CD4-positive, alpha-beta T cell treated with Interferon alpha-2 for 1 hour (primary cell): ENCODE results near the gene MASP1.

Experiments used
- DNase-seq, 2 donors: peaks; one replicate each; pipeline ENCODE4 v3.0.0-alpha.2; 2020 to 2022

MASP1 gene

DNA sequence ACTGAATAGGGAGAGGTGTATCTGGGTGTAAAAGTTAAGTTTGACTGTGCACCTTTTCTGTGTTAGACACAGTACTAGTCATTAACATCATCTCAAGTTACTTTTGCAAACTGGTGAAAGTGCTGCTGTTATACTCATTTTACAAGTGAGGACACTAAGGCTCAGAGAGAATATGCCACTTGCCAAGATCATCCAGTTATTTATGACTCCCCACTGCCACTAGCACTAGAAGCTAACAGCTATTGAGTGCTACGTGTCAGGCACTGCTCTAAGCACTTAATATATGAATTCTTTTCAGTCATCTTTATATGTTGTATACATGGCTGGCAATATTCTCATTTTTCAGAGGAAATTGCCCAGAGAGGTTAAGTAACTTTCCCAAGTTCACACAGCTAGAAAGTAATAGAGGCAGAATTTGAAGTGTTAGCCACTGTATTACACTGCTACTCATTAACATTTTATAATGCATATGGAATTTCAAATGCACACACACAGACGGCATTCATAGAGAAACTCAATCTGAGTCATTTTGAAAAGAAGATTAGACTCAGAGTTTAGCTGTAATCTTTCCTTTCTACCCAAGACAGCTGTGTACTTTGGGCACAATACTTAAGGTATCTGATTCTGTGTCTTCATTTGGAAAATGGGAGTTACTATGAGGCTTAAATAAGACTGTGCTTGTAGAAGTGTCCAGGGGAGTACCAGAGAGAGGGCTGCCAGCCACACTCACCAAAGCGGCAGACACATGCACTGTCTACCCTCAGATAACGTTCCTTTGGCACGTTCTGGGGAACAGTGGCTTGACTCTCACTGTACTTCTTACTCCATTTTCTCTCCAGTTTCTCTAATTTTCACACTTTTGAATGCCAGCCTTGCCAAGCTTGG, 1.3 kb upstream of the MASP1 start:
- no peak for DNase-seq

DNA sequence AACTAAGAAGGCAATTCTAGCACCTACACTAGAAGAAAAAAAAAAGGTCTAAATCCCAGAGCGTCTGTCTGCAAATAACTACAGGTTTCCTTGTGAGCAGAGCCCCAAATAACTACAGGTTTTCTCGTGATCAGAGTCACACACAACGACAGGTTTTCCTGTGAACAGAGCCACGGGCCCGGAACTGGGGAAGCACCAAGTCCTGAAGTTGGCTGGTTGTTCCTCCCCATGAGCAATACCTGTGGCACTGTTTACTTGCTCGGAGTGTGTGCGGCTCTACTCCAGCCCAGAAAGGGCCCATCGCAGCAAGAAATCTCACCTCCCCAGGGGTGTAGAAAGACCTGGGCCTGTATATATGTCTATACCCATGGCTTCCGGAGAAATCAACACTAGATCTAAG, 644 bp upstream of the MASP1 start:
- DNase-seq = no peak

DNA sequence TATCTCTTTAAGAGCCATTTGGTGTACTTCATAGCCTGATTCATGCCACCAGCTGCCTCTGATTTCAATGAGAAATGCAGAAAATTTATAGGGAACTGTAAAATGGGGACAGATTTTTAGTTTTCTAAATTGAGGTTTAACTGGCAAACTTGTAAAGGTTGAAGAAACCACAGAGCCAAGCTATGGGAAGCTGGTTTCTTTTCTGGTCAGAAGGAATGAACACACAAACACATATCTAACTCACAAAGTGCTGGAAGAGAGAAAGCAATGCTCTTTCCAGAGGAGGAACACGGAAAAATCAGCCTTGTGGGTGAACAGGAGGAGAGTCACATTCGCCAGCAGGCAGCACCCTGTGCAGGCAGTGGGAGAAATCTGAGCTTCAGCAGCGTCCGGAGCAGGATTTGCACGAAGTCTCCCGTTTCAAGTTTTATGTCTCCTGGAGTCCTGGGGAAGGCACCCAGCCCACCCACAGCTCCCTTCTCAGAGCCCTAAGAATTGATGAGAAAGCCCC, 481 bp downstream of the MASP1 start:
- DNase-seq = no peak

DNA sequence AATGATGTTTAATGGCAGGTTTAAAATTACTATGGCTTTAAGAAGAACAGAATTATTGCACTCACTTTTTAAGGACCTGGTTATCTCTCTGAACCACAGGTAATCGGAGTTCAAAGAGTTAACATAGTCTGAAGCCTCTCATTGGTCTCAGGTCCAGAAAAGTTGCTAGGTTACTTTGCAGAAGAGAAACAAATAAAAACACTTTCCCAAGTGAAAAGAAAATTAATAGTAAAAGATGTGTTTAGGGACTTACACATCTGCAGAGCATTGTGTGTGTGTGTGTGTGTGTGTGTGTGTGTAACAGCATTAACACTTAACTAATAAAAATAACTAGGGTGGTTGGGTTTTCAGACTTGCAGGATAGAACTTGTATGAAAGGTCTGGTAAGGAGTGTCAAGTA, 1.0 kb downstream of the MASP1 start:
- DNase-seq = no peak

DNA sequence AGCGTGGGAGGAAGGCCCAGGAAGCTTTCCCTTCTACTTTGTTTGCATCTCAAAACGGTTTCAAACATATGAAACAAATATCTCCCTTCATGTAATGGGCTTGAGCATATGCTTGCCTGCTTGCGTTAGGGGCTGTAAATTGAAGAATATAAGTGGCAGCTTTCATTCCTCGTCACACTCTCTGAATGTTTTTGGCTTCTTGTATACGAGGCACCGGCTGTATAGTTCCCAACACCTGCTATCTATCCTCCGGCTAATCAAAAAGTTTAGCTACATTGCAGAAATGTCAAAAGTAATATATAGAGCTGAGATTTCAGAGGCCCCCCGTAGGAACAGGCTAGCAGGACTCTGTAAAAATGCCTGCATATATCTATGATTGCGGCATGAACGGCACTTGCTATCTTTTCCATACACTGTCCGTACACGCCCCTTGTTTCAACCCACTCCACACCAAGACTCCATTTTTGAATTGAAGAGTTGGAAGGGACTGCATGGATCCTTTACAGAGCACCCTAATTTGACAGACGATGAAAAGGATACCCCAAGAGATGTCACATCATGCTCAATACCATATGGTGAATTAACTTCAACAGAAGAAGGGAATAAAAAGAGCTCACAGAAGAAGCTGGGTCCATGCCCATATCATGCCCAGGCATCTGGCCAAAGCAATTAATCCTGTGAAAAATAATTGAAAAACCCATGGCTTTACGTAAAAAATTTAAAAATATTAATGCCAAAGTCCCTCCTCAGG, 2.5 kb downstream of the MASP1 start:
- no peak for DNase-seq

DNA sequence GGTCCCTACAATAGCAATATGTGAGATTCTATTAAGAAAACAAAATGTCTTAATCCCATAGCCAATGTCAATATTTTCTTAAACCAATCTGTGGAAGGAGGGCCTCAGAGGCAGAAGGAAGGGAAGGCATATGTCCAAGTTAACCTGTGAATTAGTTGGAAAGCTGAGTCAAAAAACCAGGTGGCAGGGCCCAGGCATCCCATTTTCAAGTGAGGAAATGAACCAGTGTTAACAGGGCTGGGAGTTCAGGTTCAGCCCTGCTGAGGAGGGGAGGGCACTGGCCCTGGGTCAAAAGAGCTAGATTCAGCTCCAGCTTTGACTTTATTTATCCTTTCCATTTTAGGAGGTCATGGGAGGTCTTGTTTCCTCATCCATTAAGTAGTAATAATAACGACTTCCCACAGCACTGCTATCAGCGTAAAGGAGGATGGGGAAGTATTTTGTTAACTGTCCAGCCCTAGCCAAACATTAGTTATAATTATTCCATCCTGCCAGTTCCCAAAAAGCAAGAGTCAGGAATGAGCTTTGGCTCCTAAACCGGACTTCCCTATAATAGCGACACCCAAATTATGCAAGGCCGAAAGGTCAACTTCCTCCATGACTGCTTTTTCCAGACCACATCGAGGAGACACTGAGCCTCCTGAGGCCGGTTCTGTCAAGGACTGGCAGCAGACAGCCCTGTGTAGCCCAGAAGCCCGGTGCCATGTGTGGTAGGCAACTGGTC, 3.2 kb downstream of the MASP1 start:
- no peak for DNase-seq

DNA sequence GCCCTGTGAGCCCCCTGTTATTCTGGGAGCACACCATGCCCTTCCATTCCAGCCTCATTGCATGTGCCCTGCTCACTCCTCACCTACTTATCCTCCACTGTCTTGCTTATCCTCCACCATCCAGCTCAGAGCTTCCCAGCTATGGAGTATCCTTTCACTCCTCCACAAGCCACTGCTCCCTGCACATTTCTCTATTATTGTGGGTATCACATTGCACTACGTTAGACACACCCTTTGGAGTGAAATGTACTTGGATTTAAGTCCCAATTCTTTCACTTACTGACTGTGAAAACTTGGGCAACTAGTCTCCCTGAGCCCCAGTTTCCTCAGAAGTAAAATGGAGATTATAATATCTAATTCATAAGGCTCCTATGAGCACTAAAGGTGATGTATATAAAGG, 4.3 kb downstream of the MASP1 start:
- DNase-seq = no peak

DNA sequence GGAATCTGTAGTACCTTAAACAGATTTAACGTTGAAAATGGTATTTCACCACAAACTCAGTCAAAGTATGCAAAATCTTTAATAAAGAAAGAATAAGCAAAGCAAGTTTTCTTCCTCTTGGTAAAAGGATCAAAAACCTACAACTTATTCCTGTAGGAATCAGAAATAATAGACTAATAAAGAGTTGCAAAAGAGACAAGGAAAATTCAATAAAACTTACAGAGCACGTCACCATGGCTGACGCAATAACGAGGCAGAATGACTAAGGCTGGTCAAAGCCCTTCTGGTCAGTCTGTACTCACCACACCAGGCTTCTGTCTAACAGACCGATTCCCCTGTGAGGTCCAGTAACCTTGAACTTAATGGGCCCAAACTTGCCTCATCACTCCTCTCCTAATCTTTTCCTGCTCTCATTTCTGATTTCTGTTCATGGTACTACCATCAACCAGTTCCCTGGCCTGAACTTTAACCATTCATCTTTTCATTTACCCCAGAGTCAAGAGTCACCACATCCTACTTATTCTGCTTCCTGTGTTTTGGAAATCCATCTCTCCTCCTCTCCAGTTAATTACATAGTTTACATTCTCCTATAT, 5.0 kb downstream of the MASP1 start:
- DNase-seq = no peak

DNA sequence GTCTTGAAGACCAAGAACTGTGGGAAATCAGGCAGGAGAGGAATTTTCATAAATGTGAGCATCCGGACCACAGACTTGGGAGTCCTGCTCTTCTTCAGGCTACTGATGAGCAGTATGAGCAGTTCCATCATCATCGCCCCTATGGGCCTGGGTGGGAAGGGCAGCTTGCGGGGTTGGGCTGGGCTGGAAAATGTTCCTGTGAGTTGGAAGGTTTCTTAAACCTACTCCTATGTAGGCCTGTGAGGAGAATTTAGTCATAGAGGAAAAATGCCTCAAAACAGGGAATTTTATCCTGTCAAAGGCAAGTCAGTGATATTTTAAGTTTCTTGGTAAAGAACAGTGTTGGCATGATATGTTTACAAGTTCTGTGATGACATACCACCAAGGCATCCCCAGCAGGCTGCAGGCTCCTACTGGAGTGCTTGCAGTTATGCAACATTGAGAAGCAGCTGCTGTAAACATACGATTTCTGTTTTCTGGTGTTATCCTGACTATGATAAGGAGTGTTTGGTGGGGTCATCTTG, 10.3 kb downstream of the MASP1 start:
- DNase-seq = no peak

DNA sequence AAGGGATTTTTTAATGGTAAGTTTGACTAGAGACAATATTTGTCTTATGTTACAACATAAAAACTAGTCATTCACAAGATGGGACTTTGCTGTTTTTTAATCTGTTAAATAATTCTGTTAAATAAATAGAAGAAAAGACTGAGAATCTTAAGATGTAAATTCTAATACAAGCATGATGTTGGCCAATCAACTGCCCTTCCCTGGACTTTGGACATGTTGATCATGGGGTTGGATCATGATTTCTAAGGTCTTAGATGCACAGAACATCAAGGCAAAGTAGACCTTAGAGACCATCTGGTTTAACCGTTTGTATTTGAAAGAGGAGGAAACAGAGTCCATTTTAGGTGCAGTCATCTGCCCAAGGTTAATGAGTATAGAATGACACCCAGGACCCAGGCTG, 10.9 kb downstream of the MASP1 start:
- no peak for DNase-seq

DNA sequence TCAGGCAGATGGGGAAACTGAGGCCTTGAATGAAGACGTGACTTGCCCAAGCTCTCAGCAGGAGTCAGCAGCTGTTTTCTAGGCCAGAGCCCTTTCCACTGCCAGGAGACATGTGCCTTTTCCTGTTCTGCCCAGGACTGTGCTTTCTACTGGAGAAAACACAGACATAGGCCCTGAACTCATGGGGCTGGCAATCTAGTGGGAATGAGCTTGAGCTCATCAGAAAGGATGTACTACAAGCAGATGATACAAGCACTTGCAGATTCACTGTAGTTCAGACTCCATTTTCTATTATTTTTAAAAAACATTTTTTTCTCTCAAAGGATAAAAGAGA, 14.4 kb downstream of the MASP1 start:
- DNase-seq = no peak

DNA sequence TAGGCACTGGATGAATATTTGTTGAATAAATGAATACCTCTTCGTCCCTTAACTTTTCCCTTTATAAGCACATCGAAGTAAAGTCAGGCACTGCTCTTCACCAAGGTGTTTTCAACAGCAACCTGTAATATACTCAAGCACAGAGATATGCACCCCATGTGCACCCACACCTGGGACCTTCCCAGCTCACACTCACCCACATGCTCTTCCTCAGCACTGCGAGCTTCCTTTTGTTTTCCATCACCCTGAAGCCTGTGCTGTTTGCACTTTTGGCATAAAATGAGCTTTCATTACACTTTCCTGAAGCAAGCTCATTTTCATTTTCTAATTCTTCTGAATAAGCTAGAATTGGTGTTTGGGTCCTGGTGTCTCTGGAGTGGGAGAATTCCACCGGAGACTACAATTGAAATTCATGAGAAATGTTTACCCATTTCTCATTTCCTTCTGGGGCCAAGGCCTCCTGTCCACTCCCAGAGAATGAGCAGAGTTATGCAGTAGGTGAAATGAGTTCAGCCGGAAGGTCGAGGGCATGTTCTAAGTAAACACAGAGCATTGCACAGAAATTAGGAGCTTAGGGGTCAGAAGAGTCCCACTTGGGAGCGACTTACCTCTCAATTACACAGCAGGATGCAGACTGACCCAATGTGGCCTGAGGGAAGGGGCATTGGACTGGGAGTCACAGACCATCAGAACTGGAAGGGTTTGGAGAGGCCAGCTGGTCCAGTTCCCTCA, 15.0 kb downstream of the MASP1 start:
- no peak for DNase-seq

DNA sequence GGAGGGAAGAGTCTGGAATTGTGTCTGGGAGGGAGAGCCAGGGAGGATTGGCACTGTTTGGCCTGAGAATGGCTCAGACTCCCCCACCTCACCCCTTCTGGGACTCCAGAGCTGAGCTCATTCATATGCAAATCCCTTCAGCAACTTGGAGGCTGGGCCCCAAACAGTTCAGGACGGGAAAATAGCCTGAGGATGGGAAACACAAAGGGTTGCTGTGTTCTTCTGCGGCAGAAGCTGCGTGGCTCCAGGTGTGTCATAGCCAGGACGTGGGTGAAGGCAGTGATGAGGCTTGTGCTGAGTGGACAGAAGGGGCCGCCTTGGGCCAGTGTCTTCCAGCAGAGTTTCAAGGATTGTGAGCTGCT, 16.6 kb downstream of the MASP1 start:
- DNase-seq = no peak

DNA sequence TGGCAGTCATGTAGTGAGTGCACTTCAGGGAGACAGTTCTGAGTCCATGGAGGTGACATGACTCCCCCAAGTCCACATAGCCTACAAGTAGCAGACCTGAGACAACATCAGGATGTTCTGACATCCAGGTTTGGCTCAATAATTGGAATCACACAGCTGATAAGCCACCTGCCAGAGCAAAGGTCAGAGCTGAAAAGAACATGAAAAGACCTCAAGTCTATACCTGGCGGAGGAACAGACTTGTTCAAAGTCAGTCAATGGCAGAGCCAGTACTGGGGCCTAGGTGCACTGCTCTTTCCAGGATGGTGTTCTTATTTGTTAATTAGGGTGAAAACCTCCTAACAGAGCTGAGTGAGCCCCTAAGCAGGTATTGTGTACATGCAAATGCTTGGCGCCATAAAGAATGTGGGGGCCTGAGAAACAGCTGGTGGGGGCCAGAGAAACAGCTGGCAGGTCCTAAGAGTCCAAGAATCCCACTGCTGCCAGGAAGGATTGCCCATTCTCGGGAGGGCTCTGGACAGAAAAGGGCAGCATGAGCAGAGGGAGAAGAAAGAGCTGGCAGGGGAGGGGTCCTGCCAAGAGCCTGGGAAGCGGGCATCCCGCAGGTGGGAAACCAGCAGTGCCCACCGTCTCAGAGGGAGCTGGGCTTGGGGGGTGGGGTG, 17.1 kb downstream of the MASP1 start:
- DNase-seq = no peak

DNA sequence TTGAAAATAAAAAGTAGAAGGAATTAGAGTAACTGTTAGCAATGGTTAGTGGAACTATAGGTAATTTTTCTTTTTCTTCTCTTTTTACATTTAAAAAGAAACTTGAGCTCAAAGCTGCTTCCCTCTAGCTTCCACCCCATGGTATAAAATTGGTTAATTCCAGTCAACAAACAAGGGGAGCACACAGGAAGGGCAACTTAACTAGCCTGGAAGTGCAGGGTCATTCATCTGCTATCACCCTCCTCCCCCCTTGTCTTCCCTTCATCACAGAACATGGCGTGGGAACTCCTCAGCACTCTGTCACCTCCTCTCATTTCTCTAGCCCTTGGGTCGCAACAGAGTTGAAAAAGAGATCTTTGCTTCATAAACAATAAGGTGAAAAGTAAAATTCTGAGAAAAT, 20.0 kb downstream of the MASP1 start:
- DNase-seq = no peak

DNA sequence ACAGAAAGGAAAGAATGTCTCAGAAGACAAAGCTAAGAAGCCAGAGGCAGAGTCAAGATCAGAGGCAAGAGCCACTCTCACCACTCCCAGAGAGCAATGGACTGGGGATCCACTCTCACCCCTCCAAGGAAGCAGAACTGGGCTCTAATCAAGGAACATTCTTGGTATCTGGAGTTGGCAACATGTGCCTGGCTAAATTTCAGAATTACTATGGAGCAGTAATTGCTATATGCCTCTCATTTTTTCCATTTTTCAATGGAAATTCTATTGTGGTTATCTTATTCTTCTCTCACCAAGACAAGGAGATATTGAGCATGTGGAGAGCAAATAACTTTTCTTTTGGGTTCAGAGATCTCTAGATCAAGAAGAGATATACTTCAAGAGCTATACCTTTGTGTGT, 22.1 kb downstream of the MASP1 start:
- no peak for DNase-seq

DNA sequence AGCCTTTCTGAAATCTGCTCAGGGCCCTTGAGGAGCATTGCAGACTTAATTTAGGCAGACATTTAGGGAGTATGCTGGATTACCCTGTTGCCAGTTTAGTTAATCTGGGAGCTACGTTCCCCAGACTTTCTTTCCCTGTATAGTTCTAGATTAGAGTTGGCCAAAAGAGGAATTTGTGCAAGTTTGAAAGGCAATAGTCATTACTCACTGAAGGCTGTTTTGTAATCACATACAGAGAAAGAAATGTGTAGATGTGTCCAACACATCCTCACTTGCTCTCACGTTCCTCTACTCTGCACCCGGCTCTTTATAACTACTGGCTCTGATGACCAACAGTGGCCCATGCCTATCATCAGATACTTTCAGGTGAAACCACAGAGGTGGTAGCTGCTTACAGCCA, 24.2 kb downstream of the MASP1 start:
- no peak for DNase-seq

DNA sequence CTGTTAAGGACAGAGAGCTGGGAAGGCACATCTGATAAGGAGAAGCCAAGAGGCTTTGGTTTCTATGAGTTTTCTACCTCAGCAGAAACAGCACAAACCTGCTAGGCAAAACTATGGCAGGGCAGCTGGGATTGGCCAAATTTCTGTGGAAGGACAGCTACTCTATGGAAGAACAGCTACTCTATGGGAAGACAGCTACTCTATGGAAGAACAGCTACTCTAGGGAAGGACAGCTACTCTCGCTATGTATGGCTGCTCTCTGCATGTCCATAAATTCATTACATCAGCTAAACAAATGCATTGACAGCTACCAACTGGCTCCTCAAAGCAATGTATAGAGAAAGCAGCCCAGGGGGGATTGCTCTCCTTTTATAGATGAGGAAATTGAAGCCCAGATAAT, 24.8 kb downstream of the MASP1 start:
- DNase-seq = no peak

DNA sequence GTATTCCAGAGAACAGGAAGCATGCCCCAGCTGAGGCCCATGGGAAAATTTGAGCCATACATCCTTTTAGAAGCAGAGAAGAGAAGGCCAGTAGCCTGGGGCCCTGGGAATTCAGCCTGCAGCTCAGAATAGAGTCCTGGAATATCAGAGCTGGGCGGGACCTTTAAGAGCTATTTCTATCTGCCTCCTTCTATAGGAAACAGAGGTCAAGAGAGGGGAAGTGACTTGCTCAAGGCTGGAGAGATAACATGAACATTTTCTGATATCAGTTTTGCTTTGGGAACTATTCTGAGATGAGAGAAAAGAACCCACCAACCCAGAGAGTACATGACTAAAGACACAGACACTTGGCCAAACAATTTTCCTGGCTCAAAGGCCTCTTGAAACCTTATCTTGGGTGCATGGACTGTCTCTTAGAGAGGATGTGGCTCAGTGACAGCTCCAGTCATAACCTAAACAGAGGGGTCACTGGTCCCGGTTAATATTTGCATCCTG, 26.0 kb downstream of the MASP1 start:
- no peak for DNase-seq

DNA sequence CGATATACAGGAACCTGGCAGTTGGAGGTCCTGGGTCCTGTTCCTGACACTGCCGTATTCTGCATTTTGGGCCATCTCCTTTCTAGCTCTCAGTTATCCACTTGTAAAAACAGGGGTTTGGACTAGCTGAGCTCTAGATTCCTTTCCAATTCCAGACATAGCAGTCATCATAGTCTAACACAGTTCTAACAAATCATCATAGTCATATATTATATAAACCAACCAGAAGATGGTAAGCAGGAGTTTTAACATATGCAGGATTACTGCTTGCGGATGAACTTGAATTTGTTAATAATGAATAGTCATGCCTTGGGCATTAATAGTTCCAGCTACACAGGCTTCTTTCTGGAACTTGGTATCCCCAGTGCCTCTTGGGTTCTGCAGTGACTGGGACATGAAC, 26.6 kb downstream of the MASP1 start:
- DNase-seq = no peak

DNA sequence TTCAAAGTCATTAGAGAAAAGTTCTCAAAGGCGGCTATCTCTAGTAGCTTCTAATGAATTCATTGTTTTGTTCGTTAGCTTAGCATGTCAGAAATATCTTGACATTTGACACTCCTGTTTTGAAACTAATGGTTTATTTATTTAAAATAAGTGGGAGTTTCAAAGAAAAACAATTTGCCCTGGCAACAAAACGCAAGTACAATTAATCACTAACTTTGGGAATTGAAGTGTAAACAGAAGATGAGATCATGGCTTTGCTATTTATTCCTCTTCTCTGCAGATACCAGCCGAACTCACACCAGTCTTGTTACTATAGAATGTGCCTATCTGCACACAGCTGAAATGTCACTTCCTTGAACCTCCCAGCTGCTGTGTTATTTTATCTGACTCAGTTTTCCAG, 27.5 kb downstream of the MASP1 start:
- no peak for DNase-seq

DNA sequence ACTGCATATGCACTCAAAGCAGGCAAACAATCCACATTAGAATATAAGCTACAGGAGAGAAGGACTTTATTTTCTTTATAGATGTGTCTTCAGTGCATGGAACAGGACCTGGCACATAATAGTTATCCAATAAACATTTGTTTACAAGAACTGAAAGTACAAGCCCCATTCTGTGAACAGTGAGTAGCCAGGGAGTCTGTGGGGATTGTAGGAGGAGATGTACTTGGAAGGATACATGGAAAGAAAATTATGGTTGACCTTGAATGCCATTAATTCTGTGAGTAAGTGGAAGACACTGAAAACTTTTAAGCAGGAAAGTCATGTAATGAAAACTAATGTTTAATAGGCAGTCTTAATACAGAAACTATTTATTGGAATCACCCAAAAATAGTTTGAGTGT, 28.3 kb downstream of the MASP1 start:
- no peak for DNase-seq
